GM15510 (cell line): Measurements from ENCODE around the gene NEMP1.

Source experiments
- POLR2A ChIP-seq: IDR thresholded peaks from 3 replicates; pipeline ENCODE4 v1.6.1; 2011; ENCODE audit warnings: borderline replicate concordance; ENCODE audit not compliant: insufficient read length; ENCODE audit errors: extremely low read depth

The NEMP1 gene

DNA sequence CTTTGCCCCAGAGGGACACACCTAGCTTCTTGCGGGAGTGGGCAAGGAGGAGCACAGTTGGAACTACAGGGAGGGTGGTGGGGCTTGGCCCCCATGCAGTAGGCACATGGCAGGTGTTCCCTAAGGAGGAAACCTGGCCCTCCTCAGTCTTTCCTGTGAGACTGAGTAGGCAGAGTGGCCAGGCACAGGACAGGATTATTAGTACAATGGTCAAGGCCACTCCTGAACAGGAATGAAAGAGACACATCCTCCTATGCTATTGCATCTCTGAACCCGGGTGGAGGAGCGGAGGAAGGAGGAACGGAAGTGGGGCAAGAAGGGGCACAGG is 29.5 kb downstream of the NEMP1 start:
- no peak for TF ChIP-seq POLR2A

DNA sequence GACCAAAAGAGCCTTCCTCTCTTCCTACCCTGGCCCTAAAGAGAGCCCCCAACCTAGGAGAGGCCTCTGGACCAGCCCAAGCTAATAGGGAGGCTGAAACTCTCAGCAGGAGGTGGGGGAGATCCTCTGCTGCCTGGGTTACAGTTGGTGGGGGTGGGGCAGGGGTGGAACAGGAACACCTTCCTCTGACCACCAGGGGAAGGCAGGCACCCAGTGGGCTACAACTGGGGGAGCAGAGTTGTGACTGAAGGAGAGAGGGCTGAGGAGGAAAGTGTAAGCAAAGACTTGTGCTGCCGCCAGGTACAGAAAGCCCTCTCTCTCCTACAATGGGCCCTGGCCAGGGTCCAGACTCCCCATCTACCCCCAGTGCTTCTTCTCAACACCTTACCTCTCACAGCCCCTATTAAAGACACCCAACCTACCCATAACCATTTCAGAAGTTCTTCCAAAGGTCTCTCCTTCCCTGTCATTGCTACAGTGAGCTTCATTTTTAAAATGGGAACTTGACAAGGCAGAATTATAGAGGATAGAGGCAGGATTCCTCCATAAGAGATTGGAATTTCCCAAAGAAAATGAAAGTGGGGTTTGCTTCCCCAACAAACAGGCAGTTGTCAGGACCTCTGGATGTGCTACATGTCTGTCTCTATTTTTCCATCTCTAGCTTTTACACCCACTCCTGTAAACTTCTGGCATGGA is 30.0 kb downstream of the NEMP1 start:
- TF ChIP-seq POLR2A = no peak

DNA sequence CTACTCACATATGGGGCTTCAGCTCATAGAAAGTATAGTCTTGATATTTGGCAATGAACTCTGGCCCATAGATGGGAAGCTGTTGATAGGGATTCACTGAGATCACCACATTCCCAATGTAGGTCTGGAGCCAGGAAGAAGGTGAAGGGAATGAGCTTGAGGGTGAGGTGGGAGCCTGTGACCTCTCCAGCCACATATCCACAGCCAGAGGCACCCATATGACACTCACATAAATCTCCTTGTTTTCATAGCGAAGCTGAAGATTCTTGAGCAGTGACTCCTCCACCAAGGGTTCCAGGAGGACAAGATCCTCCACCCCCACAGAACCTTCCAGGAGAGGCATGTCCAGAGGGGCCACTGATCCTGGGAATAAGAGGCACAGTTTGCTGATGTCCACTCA is 30.6 kb downstream of the NEMP1 start:
- no peak for TF ChIP-seq POLR2A

DNA sequence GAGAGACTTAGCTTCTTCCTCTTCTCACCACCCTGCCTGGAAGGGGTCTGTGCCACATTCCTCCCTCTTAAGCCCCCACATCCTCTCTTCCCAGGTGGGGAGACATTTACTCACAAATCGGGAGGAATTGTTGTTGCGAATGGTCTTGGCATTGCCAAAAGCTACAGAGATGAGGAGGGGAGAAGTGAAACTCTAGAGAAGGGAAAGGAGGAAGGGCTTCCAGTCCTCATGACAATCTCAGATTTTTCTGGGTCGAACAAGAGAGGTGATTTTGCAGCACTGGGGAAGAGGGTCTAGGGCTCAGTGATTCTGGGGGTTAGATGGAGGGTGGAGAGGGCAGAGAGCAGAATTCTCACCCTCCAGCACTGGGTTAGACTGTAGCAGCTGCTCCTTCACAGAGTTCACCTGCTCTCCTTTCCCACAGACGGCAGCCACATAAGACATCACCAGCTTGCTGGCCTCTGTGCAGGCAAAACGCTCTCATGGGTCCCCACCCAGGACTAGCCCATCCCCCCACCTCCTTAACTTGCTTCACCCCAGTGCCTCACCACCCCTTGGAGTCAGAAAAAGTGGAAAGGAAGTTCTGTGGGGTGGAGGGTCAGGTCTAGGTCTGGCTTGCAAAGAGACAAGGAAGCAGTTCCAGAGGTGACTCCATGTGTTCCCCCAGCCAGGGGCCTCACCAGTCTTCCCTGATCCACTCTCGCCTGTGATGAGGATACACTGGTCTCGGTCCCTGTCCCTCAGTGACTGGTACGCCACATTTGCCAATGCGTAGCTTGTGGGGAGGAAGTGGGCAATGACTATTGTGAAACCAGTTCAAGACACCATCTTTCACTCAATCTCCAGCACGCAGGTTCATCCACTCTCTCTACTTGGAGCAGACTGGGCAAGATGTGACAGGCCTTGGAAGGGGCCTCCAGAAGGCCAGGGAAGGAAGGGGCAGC is 31.4 kb downstream of the NEMP1 start:
- TF ChIP-seq POLR2A = no peak

DNA sequence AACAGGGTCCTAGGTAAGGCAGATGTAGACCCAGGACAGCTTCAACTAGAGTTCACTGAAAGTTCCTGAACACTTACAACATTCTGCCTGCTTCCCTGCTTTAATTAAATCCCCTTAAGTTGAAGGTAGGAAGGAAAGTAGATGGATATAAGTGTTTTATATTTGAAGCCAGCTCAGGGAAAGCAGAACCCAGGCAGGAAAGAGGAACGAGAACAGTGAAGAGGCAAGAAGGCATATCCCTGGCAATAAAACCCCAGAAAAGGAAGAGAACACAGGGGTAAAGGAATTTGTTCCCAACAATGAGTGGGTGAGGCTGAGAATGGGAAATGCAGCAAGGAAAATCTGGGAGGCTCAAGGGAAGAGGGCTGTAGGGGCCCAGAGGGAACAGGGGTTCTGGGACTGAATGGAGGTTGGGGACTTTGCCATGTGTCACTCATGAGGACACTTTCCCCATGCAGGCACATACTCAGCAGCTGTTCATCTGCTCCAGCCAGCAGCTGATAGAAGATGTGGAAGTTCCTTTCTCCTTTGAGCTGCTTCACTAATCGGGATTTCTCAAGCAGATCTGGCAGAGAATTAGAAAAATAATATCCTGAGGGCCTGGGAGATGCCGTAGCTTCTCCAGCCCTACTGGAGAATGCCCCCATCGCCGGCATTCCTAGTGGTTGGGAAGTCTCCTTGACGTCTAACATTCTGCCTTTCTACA is 32.4 kb downstream of the NEMP1 start:
- no peak for TF ChIP-seq POLR2A

DNA sequence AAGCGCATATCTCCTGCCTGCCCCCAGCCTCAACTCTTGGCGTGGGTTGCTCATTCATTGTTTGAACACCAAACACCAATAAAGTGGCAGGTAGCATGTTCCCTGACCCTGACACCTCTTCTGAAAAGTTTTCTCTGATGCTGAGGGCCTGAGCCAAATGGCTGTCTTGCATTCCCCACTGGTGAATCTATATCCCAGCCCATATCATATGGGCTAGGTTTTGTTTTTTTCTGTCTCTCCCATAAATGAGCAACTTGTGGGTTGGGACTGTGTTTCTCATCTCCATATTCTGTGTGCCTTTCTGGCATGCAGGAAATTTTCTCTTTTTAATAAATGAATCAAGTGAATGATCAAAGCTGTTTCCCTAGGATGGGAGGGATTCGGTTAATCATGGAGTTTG is 33.7 kb downstream of the NEMP1 start:
- TF ChIP-seq POLR2A = no peak

DNA sequence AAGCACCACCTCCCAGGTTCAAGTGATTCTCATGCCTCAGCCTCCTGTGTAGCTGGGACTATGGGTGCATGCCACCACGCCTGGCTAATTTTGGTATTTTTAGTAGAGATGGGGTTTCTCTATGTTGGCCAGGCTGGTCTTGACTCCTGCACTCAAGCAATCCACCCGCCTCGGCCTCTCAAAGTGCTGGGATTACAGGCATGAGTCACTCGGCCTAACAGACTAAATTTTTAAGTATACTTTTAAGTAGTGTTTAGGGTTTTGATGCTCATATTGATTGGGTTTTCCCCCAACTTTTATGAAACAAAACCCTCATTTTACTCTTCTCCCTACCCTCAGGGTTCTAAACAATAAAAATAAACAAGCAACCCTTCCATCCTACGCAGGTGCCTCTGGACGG is 34.1 kb downstream of the NEMP1 start:
- TF ChIP-seq POLR2A = no peak

DNA sequence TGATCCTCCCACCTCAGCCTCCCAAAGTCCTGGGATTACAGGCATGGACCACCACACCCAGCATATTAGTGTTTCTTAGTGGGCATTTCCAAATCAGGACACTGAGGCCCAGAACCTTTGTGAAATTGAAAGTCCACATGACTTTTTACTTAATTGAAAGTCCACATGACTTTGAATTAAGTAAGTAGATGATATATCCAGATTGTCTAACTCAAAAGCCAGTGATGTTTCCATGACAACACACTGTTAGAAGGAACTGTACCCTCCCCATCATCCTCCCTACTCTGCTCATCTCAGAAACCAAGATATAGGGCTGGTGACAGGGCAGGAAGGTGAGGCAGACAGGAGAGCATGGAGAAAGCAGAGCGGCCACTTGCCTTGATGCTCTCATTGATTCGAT is 35.9 kb downstream of the NEMP1 start:
- no peak for TF ChIP-seq POLR2A

DNA sequence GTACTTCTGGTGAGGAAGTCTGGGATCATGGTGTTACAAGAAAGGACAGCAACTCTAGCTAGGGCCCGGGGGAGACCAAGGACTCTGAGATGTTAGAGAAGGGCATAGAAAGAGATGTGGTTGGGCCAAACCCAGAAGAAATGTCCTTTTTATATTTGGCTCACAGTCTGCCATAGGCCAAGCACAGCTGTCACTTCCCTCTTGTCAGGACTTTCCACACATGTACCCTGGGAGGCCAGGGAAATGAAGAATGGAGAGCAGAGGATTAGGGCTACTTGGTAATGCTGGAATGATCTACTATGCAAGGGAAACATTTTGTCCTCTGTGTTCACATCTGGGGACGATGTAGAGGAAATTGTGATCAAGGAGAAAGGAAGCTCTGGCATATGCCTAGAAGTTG is 37.8 kb downstream of the NEMP1 start:
- no peak for TF ChIP-seq POLR2A

DNA sequence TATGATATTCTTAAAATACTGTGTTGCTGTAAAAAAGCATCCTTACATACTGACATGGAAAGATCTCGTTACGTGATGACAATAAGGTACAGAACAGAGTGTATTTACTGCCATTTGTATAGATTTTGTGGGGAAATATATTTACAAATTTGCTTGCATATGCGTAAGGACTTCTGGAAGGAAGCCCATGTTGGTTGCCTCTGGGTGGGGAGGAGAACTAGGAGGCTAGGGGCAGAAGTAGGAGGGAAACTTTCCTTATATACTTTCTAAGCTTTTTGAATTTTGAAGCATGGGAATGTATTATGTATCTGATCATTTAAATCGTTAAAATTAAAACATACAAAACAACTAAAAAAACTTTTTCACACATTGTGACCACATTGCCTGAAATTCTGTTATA is 38.4 kb downstream of the NEMP1 start:
- no peak for TF ChIP-seq POLR2A

DNA sequence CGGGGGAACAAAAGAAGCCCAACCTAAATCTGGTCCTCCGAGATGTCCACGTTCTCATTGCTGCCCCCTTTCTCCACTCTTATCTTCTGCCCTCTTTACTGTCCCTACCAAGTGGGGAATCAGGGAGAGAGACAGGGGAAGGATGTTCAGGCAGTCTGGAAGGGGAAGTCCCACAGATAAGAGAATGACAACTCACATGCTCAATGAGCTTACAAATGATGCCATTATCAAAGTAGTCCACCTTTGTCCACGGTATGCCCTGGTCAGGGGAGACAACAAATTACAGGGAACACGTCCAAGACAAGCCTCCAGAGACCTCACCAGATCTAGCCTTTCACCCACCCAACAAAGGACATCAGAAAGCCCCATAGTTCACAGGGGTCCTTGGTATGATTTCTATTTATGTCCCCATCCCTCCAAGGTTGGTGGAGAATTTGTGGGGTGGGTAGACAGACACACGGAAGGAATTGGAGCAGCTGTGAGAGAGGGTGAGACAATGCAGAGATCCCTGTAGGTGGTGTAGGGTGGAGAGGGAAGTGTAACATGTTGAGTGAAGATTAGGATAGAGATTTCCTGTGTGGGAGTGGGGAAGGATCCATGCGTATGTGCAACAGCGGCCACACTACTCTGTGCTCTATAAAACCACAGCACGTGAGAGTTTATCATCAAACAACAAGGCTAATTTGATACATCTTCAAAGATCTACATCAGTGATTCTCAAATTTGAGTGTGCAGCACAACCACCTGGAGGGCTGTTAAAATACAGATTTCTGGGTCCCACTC is 39.4 kb downstream of the NEMP1 start:
- no peak for TF ChIP-seq POLR2A

DNA sequence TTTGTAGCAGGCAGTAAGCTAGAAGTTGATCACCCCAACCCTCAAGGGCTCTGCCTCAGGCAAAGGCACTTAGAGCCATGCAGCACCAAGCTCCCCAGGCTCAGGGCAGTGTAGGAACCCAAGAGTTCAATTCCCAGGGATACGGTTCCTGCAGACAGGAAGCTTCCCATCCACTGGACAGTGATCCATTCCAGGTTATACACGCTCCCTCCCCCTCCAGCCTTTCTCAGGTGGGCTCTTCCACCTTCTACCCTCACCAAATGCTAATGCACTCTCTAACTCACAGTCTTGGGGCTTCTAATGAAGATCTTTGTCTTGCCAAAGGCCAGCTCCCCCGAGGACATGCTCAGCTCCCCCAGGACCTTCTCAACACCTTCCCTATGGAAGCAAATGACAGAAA is 41.3 kb downstream of the NEMP1 start:
- no peak for TF ChIP-seq POLR2A

DNA sequence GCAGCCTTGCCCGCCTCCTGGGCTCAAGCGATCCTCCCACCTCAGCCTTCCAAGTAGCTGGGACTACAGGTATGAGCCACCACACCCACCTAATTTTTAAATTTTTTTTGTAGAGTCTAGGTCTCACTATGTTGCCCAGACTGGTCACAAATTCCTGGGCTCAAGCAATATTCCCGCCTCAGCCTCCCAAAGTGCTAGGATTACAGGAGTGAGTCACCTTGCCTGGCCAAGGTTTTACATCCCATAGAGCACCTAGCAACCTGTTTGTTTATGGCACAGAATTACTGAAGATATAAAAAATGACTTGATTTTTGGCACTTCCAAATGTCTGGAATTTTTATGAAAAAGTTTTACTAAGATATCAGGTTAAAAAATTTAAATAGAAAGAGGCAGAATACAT is 45.2 kb downstream of the NEMP1 start:
- TF ChIP-seq POLR2A = no peak

DNA sequence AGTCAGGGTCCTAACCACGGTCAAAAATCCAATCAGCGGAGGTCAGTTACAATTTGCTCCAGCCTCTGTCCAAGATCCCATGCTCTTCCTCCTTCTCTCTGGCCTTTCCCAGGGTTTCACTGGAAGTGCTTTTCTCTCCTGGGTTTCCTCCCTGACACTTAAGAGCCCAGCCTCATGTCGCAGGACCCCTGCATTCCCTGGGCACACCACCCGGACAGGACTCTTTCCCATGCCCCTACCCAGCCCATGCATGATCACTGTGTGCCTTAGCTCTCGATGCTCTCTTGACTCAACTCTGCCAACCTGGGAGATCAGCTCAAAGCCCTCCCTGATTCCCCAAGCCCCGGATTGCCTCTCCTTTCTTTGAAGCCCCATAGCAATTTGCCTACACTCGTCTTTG is 46.8 kb downstream of the NEMP1 start:
- TF ChIP-seq POLR2A = no peak
